GM19467 (cell line): ENCODE measurements around the gene TLR3.
A peak's percentile ranks its signal among the peaks of the same experiment; 100 is the strongest.
"Not testable (repeated sequence)": the region's sequence is repeated elsewhere in the genome, so short reads cannot be mapped to it uniquely, and the experiment has no call there.

Source experiments
- ATAC-seq: cut with Tn5 transposase; IDR thresholded peaks from one replicate; pipeline ENCODE4 v1.9.1; 2021; ENCODE audit warnings: mild to moderate bottlenecking, moderate library complexity; ENCODE audit not compliant: unreplicated experiment

The TLR3 gene

DNA sequence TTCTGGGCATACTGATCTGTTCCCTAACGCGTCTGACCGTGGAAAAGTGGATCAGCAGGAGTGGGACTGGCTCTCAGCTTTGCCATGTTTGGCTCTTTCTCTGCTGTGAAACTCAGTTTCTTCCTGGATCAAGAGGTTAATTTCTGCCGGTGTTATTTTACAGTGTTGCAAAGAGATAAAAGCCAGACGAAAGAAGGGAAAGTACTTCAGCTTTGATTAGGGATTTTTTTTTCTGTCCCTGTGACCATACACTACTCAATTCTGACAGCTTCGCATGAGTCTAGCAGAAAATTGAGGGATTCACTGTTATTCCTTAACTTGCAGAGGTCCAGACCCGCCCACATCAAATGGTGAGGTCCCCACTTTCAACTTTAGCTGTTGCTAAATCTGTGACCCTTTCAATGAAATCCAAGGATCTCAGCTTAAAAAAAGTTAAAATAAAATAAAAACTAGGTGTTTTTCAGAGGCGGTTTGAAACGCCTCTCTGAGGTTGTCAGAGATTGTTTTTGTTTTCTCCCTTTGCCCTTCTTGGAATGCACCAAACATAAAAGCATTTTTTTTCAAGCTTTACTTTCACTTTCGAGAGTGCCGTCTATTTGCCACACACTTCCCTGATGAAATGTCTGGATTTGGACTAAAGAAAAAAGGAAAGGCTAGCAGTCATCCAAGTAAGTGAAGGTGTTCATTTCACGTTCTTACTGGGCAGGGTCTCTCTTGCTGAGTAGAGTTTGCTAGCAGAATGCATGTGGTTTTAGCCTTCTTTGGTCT lies at the start of gene TLR3:
Gene TLR3, plus strand, starts transcription at position 576 of the 768 bp plus-strand sequence. CDS start 7,464 bp downstream, outside the sequence.
- no peak for ATAC-seq

DNA sequence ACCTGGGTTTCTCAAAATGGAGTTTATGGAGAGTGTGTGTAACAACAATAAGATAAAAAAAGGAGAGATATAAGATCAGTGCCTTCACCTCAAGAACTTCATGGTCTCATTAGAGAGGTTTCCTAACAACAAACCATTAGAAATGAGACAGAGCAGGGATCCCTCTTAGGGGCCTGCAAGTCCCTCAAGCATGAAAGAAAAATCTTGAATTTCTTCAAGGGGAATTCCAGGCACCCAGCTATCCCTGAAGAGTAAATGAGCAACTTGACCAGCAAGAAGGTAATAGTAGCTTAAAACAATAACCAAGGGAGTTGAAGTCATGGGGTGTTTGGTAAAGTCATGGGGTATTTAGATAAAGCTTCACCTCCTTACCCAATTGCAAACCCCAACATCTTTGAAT lies 49.7 kb upstream of the TLR3 start:
- ATAC-seq = no peak

DNA sequence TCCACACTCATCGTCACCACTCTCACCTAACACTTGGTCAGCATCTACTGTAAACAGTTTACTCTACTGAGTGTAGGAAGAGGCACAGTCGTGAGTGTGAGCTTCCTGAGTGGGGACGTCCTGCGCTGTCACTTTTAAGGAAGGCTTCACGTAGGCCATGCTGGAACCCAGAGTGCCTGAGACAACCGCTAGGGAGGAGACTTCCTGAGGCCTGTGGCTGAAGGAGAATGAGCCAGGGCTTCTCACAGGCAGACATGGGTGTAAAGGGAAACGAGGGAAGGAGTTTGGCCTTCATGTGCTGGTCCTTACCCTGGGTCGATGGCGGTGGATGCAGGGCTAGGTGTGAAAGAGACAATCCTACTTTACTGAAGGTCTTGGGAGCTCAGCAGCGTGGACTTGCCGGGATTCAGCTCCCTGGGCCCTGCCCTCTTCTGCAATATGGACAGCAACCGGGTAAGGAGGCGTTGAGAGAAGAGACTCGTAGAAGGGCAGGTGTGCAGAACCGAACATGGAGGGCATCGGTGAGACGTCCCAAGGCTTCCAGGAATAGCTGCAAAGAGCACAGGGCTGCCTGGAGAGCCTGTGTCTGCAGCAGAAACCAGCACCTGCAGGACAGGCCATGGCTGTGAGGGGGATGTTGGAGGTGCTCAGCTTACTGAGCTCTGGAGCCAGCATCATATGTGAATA lies 48.7 kb upstream of the TLR3 start:
- ATAC-seq = no peak

DNA sequence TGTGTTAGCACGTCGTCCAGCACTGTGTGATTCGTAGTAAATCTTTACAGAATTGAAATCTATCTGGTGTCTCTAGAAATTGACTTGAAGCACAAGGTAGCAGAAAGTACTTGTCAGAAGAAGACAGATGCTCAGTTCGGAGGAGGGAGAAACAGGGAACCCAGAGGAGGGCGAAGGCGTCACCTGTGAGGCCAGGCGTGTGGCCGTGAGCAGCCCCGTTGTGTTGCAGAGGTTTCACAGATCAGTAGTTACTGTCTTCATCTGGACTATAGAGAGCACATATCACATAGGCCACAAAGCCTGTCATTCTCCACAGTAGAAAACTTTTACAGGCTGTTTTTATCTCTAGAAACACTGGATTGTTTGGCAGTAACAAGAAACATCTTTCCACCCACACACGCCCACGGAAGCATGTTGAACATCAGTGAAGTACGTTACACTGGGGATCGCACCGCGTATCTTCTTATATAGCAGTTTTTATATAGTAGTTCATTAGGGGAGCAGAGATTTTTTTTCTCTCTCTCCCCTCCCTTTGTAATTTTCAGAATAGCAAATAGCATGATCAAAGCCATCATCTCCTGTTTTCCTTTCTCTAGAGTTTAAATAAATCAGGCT lies 48.1 kb upstream of the TLR3 start:
- ATAC-seq = no peak

DNA sequence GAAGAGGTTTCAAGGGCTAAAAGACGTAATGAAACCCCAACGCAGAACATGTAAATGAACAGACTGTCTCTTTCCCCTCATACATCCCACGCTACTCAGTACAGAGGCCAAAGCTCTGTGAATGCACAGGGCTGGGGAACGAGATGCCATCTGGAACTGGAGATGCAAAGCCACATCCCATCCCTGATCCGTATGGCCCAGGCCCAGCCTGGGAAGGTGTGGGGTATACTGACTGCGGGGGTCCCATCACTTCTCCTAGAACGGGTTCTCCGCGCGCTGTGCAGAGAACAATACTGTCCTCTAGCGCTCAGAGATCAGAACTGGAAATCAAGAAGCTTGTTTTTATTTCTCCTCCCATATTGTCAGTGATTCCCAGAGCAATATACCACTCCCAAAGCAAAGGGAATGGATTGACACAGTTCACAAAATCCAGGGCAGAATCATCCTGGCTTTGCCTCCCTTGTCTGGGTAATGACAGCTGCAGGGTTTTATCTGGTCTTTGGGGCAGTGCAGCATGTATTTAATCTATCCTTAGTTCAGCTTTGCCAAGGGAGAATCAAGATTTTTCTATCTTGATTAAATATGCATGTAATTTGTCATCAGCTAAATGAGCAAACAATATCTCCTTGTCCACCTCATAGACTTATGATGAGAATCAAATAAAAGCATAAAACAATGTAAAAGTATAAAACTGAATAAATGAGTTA lies 47.3 kb upstream of the TLR3 start:
- ATAC-seq = no peak

DNA sequence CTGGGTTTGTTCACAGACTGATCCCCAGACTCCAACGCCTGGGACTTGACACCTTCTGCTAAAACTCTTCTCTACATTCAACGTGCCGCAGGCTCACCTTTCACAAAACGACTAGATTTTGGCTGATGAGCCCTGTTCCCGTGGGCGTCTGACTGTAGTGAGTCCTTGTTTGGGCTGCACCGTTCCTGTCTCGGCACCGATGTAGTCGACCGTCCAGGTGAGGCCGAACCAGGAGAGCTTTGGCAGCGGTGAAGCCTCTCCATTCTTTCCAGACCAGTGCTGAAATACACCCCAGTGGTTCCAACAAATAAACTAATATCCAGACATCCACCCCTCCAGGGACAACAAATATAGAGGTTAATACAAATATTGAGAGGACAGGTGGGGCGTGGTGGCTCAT lies 45.0 kb upstream of the TLR3 start:
- no peak for ATAC-seq

DNA sequence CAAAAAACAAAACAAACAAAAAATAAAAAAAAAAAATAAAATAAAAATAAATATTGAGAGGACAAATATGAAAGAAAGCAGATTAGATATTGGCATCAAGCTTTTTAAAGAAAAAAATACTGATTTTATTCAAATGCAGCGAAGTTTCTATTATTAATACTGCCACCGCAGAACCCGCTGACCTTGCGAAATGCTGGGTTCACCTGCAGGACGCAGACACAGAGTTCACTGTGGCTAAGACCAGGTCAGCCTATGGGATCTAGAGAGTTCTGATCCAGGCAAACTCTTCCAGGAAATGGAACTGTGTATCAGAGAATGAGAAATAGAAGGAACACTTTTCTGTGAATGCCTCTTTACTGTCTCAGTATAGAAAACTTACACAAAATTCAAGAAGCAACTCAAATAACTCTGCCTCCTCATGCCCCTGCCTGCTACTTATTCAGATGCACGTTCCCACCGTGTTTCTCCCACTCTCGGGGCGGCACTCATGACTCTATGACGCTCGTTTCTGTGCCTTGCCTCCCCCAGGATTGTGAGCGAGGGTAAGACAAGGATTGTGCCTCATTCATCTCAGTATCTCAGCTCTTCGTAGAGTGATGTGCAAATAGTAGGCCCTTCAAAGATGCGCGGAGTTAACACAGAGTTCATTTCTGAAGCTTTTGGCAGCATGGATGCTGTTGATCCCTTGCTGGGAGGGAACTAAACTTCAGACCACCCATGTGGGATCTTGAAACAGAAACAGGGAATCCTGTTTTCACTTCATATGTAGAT lies 44.1 kb upstream of the TLR3 start:
- ATAC-seq = no peak

DNA sequence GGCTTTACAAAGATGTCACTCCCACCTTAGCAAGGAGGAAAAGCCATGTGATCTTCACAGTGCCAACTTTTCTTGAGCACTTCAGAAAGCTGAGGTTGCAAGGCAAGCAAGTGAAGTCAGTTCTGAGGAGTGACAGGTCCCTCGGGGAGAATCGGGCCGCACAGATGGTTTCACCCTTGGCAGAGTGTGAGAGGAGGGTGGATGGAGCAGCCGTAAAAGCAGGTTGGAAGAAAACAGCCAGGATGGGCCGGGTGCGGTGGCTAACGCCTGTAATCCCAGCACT lies 43.6 kb upstream of the TLR3 start:
- no peak for ATAC-seq

DNA sequence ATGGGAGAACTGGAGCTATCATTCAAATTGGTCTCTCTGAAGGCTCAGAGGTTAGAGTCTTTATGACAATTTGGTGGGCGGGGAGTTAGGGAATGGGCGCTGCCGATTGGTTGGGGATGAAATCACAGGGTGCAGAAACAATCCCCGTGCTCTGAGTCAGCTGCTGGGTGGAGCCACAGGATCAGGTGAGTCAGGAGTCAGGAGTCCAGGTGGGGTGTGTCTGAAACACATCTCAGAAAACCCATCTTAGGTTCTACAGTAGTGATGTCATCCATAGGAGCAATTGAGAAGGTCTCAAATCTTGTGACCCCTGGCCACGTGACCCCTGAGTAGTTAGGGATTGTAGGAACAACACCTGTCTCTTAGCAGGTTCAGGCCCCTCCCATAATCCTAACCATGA lies 41.6 kb upstream of the TLR3 start:
- ATAC-seq = no peak

DNA sequence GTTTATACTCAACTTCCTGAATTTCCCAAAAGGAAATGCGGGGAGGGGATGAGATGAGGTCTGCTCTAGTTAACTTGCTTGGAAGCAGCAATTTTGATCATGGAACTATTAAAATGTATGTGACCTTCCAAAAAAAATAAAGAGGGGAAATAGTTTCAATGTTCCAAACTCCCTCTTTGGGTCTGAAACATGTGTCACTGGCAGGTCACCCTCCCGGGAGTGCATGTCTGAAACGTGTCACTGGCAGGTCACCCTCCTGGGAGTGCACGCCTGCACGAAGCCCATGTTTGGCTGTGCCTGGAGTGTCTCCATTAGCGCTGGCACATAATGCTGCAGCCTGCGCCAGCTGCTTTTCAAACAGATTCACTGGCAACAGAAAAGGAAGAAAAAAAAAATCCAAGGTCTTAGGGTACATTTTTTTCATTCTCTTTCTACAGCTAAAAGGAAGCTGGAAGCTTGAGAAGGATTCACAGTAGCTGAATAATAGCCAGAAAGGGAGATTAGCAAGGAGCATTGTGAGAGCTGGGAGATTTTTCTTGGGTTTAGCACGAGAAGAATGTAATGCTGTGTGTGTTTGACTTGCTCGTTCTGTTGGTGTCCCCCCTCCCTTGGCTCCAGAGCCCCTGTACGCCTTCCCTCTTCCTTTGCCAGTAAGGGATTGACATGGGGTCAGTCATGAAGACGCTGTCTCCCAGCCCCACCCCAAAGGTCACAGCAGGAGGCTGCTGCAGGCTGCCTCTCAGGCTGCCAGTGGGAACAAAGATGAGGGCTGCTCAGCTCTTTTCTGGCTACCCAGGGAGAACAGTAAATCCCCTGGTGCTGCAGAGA lies 39.2 kb upstream of the TLR3 start:
- no peak for ATAC-seq

DNA sequence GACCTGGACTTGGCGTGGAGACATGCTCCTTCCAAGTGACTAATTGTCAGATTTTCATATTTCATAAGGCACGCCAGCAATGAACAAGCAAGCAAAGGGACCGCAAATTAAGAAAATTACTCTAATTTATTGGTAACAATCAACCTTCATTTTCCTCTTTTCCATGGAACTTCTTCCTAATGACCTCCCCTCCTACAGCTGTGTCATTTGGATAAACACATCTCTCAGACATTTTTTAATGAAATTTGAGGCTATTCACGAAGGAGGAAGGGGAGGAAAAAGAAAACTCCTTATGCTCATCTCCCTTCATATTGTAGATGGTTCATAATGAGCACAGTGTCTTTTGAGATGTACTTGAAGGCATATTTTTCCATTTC lies 38.6 kb upstream of the TLR3 start:
- ATAC-seq = no peak

DNA sequence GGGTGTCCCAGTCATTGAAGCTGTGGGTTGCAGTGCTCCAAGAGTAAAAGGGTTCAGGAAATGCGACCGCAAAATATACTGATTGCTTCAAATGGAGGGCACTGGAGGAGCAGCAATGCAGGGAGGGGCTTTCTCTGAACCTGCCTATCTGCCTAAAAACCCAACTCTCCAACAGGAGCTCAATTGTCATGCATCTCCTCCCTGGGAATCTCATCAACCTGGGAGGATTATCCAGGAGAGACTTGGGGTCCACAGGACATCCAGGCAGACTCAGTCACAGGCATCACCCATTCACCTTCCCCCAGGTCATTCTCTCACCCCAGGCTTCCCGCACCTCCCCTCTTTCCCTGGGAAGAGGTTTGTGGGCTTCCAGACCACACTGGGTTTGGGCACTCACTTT lies 38.2 kb upstream of the TLR3 start:
- no peak for ATAC-seq

DNA sequence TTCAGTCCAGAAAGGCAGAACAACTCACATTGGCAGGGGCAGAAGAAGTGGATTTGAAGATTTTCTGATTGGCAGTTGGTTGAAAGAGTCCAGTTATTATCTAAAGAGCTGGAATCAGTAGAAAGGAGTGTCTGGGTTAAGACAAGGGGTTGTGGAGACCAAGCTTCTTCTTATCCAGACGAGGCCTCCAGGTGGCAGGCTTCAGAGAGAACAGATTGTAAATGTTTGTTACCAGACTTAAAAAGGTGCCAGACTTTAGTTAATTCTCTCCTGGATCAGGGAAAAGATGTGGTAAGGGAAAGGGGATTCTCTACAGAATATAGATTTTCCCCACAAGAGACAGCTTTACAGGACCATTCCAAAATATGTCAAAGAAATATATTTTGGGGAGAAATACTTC lies 36.7 kb upstream of the TLR3 start:
- ATAC-seq = no peak

DNA sequence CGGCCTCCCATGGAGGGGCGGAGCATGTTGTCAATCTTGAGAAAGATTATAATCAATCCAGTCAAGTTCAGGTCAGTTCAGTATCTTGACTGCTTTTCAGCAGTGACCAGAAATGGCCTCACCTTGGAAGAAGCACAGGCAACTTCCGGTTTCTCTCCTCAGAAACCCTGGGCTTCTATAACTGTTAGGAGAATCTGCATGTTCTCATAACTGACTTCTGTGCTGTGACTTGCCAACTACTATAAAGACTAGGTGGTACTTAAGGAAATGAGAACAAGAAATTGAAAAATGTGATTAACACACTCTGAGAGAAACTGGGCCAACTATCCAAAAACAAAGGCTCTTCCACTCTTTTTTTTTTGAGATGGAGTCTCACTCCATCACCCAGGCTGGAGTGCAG lies 35.9 kb upstream of the TLR3 start:
- ATAC-seq = no peak

DNA sequence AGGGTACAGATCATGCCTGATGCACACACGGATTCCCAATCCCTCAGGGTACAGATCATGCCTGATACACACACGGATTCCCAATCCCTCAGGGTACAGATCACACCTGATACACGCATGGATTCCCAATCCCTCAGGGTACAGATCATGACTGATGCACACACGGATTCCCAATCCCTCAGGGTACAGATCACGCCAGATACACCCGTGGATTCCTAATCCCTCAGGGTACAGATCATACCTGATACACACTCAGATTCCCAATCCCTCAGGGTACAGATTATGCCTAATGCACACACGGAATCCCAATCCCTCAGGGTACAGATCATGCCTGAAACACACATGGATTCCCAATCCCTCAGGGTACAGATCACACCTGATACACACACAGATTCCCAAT lies 34.3 kb upstream of the TLR3 start:
- not testable (repeated sequence) for ATAC-seq

DNA sequence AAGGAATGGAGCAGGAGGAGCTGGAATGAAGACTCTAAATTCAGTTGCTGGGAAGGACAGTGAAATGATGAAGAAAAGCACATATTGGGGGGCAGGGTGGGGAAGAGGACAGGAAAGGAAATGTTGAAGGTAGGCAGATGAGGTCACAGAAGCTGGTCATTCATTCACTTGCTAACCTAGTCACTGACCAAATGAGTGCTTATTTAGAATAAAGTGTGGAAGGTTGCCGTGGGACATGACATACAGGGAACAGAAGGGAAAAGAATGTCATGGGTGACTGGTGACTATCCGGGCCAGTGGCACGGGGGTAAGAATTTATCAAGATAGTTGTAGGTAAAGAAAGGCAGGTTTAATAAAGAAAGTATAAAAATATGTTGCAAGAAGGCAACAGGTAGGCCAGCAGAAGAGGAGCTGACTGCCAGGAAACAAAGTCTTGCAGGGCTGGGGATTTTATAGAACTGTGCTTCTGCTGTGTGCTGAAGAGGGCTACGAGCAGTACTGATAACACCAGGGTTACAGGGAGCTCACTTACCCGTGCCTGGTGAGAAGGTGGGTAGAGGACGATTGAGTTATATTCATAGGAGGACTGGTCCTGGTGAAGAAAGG lies 31.9 kb upstream of the TLR3 start:
- ATAC-seq = no peak

DNA sequence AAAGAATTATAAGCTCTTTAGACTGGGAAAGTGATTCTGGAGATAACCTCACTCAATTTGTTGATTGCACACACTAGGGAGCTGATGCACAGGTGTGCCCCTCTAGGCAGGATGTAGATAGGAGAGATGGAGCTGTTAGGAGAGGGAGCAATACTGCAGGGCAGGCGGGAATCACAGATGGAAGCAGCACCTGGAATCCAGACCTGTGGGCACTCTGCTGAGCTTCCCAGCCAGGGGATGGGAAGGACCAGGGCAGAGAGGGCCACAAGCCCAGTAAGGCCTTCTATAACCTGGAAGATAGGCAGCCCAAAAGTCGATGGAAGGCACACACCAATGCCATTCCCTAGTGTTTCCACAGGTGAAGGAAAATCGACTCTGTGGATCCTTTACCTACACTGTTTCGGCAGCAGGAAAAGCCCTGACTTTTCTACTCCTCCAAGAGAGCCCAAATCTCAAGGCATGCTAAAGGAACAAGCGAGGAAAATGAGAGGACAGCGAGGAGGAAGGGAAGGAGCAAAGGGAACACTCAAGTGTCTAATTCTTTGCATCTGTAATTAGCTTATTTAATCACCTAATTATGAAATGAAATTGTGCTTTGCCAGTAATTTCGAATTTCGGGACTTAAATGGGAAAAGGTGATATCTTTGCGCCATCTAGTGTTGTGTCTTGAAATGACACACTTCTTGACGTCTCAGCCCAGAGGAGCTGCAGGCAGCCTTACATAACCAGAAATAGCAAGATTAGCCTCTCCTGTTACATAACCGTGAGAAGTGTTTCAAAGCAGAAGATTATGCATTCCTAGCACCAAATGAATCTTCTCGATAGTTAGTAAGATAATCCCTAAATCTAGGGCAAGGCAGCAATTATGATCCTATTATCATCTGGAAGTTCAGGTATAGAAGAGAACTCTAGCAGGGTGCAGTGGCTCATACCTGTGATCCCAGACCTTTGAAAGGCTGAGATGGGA lies 31.0 kb upstream of the TLR3 start:
- ATAC-seq = peak; percentile 53

DNA sequence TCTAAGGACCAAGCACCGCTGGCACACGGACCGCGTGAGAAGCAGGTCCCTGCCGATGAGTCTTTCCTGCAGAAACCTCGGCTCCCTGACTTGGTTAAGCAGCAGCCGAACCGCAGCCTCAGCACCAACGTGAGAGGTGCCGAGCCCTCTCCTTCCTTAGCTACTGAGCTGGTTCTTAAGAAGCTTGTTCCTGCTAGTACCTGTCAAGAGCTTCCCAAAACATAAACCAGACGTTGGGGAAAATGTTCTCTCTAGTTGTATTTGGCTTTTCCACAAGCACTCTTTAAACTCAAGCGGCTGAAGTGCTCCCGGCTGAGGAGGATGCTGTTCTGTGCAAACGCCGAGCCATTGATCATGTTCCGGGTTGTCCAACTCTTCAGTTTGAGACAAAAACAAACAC lies 29.3 kb upstream of the TLR3 start:
- no peak for ATAC-seq

DNA sequence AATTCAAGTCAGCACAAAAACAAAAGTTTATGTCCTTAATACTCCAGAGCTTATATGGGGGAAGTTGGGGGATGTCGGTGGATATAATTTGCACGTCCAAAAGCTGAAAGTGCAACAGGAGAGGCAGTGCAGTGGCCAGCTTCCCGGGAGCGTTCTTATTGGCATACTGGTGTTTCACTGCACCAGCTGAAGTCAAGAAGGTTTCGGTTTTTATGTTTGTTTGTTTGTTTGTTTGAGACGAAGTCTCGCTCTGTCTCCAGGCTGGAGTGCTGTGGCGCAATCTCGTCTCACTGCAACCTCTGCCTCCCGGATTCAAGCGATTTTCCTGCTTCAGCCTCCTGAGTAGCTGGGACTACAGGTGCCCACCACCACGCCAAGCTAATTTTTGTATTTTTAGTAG lies 28.6 kb upstream of the TLR3 start:
- ATAC-seq = no peak
